MCF 10A (cell line): ENCODE data around the gene RXRA. TPM values are rescaled to one million over a fixed set of nuclear protein-coding genes. Genes with fewer than 3 reads are reported as not detected.

ENCODE experiments used
- BruUV-seq: library from RNA; stranded (reverse); fragments of 400-500 nt; replicated peaks from 2 replicates; lab custom pipeline; 2021; lab: Mats Ljungman, UMichigan
- CTCF ChIA-PET: fragments of 300-600 bp; sonication (Branson Sonifier 250); formaldehyde crosslinking; extraction: SDS; loops from one replicate; lab custom pipeline; 2021; ENCODE audit warnings: antibody characterized with exemption, inconsistent platforms; lab: Yijun Ruan, JAX
- POLR2A ChIA-PET: fragments of 300-600, 350-650 bp; sonication (Branson Sonifier 250); formaldehyde crosslinking; extraction: SDS; loops from one replicate; lab custom pipeline; 2020; ENCODE audit warnings: antibody characterized with exemption, inconsistent platforms; lab: Yijun Ruan, JAX
- DNase-seq: peaks from one replicate; pipeline ENCODE4 v3.0.0-alpha.2; 2018; ENCODE audit not compliant: unreplicated experiment
- H3K27ac Mint-ChIP-seq: one replicate; pipeline ENCODE4 v1.8.0; 2022; ENCODE audit warnings: mild to moderate bottlenecking, low read depth, mixed read lengths; ENCODE audit not compliant: unreplicated experiment
- H3K27me3 Mint-ChIP-seq: one replicate; pipeline ENCODE4 v1.8.0; 2022; ENCODE audit warnings: mixed read lengths; ENCODE audit not compliant: insufficient read depth, unreplicated experiment
- H3K36me3 Mint-ChIP-seq: one replicate; pipeline ENCODE4 v1.8.0; 2022; ENCODE audit warnings: mild to moderate bottlenecking, moderate library complexity, mixed read lengths; ENCODE audit not compliant: insufficient read depth, unreplicated experiment
- H3K4me1 Mint-ChIP-seq: one replicate; pipeline ENCODE4 v1.8.0; 2022; ENCODE audit warnings: mixed read lengths; ENCODE audit not compliant: insufficient read depth, unreplicated experiment
- H3K4me3 Mint-ChIP-seq: one replicate; pipeline ENCODE4 v1.8.0; 2022; ENCODE audit warnings: mild to moderate bottlenecking, moderate library complexity, mixed read lengths; ENCODE audit not compliant: unreplicated experiment
- H3K9me3 Mint-ChIP-seq: one replicate; pipeline ENCODE4 v1.8.0; 2022; ENCODE audit warnings: mixed read lengths; ENCODE audit not compliant: unreplicated experiment
- CTCF ChIP-seq: fragments of 200-600 bp; IDR thresholded peaks from one replicate; pipeline ENCODE4 v1.8.0; 2022; ENCODE audit warnings: antibody characterized with exemption, mild to moderate bottlenecking; ENCODE audit not compliant: unreplicated experiment
- intact Hi-C: fragments of 100-400 bp; cut with micrococcal nuclease; formaldehyde crosslinking; loops from 2 replicates; pipeline ENCODE4 v1.14.1; 2022
- total RNA-seq: library from RNA; stranded (reverse); gene quantifications from 2 replicates; pipeline ENCODE4 v1.2.3, GENCODE V29; 2022

The RXRA gene
- total RNA-seq, 1 experiment from 2014 or later, result 65.5 TPM

GRCh38 chr9:134287591-134288491 lies 38.4 kb upstream of the RXRA start:
- BruUV-seq, result no TSS peak
- Mint-ChIP-seq H3K27me3 (peaks cover 12% of the 10 kb centered on the region), H3K9me3 (no peaks in the 10 kb centered on the region), H3K27ac (no peak overlapping the region), H3K36me3 (no peaks in the 10 kb centered on the region), H3K4me1 (peaks cover 22% of the 10 kb centered on the region), H3K4me3 (no peak overlapping the region)
- intact Hi-C loops, result no loop called here
- TF ChIP-seq CTCF, result no peak
- ChIA-PET POLR2A (no interaction called here), CTCF (no interaction called here)
- DNase-seq, result no peak

- DNase-seq, result no peak
These were observed 37.5 kb upstream of the RXRA start for GRCh38 chr9:134288746-134289145.

GRCh38 chr9:134289241-134289875 lies 36.9 kb upstream of the RXRA start:
- no peak for TF ChIP-seq CTCF
- no peak overlapping the region for H3K27ac Mint-ChIP-seq
- peaks cover 9% of the 10 kb centered on the region for H3K4me1 Mint-ChIP-seq
- no peak overlapping the region for H3K4me3 Mint-ChIP-seq
- intact Hi-C loops, result no loop called here
- CTCF ChIA-PET, result interaction anchor here (0.9 kb wide), 1 partner anchor 38 kb away, joined by 7 read pairs; no protein-coding TSS in a partner anchor
- no peak for DNase-seq
- H3K36me3 Mint-ChIP-seq, result no peaks in the 10 kb centered on the region
- BruUV-seq, result no TSS peak
- no peaks in the 10 kb centered on the region for H3K9me3 Mint-ChIP-seq
- POLR2A ChIA-PET, result no interaction called here
- H3K27me3 Mint-ChIP-seq, result peaks cover 12% of the 10 kb centered on the region

More at GRCh38 chr9:134288746-134289145, 37.5 kb upstream of the RXRA start:
- Mint-ChIP-seq H3K9me3 (no peaks in the 10 kb centered on the region), H3K36me3 (no peaks in the 10 kb centered on the region), H3K27ac (no peak overlapping the region), H3K27me3 (peaks cover 12% of the 10 kb centered on the region), H3K4me1 (peaks cover 15% of the 10 kb centered on the region), H3K4me3 (no peak overlapping the region)
- no TSS peak for BruUV-seq
- ChIA-PET CTCF (no interaction called here), POLR2A (no interaction called here)
- TF ChIP-seq CTCF, result no peak
- intact Hi-C loops, result no loop called here
